ENCODE results near the gene MAN1C1. TPM values are rescaled to one million over a fixed set of nuclear protein-coding genes. Genes with fewer than 3 reads are reported as not detected.

MAN1C1 gene
- total and polyA plus RNA-seq, 4 donors, result 4.6 to 14.7 (median 13.1) TPM

- Histone ChIP-seq H3K27me3 (ENCODE audit: control insufficient read depth in 3 of 3, insufficient read depth in 3 of 3, low read length in 2 of 3) (no peaks in the 10 kb centered on the region), H3K36me3 (ENCODE audit: control insufficient read depth in 4 of 4, insufficient read depth in 4 of 4, low read length in 4 of 4) (no peaks in the 10 kb centered on the region), H3K27ac (ENCODE audit: low read depth in 1 of 2, low read length in 1 of 2) (no peak overlapping the region), H3K4me1 (ENCODE audit: control insufficient read depth in 5 of 5, insufficient read depth in 5 of 5, low read length in 5 of 5) (peaks cover 0 to 5% (median 0%) of the 10 kb centered on the region in 5 donors), H3K9me3 (ENCODE audit: control insufficient read depth in 4 of 4, insufficient read depth in 3 of 4, low read length in 3 of 4) (peaks cover 0 to 2% (median 0%) of the 10 kb centered on the region in 4 donors), H3K4me3 (no peak overlapping the region), H3K9ac (ENCODE audit: insufficient read depth in 1 of 2, low read length in 2 of 2) (no peak overlapping the region)
- TF ChIP-seq CTCF (IDR thresholded peaks at IDR 0.05; ENCODE audit: control extremely low read depth, extremely low read depth), result no peak
- ATAC-seq (ENCODE audit: insufficient read depth, low FRiP score) (no peak), DNase-seq (no peak)
- 70 to 97% methylated on average over 2 of the region's 2 CpGs for WGBS, 2 donors
Measured at GRCh38 chr1:25626018-25626417, 9.4 kb downstream of the MAN1C1 start.

GRCh38 chr1:25628741-25629421, 12.3 kb downstream of the MAN1C1 start:
- H3K4me3 ChIP-seq, result no peak overlapping the region
- 97% methylated on average over 5 of the region's 5 CpGs for WGBS, 2 donors
- H3K9me3 ChIP-seq (ENCODE audit: control insufficient read depth in 4 of 4, insufficient read depth in 3 of 4, low read length in 3 of 4), result peaks cover 0 to 2% (median 0%) of the 10 kb centered on the region in 4 donors
- ATAC-seq (ENCODE audit: insufficient read depth, low FRiP score) (no peak), DNase-seq (no peak)
- no peaks in the 10 kb centered on the region for H3K27me3 ChIP-seq (ENCODE audit: control insufficient read depth in 3 of 3, insufficient read depth in 3 of 3, low read length in 2 of 3)
- TF ChIP-seq CTCF (IDR thresholded peaks at IDR 0.05; ENCODE audit: control extremely low read depth, extremely low read depth), result no peak
- no peak overlapping the region for H3K9ac ChIP-seq (ENCODE audit: insufficient read depth in 1 of 2, low read length in 2 of 2)
- peaks cover 0 to 6% (median 0%) of the 10 kb centered on the region in 5 donors for H3K4me1 ChIP-seq (ENCODE audit: control insufficient read depth in 5 of 5, insufficient read depth in 5 of 5, low read length in 5 of 5)
- no peaks in the 10 kb centered on the region for H3K36me3 ChIP-seq (ENCODE audit: control insufficient read depth in 4 of 4, insufficient read depth in 4 of 4, low read length in 4 of 4)
- no peak overlapping the region for H3K27ac ChIP-seq (ENCODE audit: low read depth in 1 of 2, low read length in 1 of 2)

GRCh38 chr1:25629836-25630235, 13.2 kb downstream of the MAN1C1 start:
- no peak for TF ChIP-seq CTCF (IDR thresholded peaks at IDR 0.05; ENCODE audit: control extremely low read depth, extremely low read depth)
- Histone ChIP-seq H3K27me3 (ENCODE audit: control insufficient read depth in 3 of 3, insufficient read depth in 3 of 3, low read length in 2 of 3) (no peaks in the 10 kb centered on the region), H3K4me3 (no peak overlapping the region), H3K27ac (ENCODE audit: low read depth in 1 of 2, low read length in 1 of 2) (no peak overlapping the region), H3K9me3 (ENCODE audit: control insufficient read depth in 4 of 4, insufficient read depth in 3 of 4, low read length in 3 of 4) (peaks cover 0 to 2% (median 0%) of the 10 kb centered on the region in 4 donors), H3K36me3 (ENCODE audit: control insufficient read depth in 4 of 4, insufficient read depth in 4 of 4, low read length in 4 of 4) (no peaks in the 10 kb centered on the region), H3K4me1 (ENCODE audit: control insufficient read depth in 5 of 5, insufficient read depth in 5 of 5, low read length in 5 of 5) (peaks cover 0 to 6% (median 0%) of the 10 kb centered on the region in 5 donors), H3K9ac (ENCODE audit: insufficient read depth in 1 of 2, low read length in 2 of 2) (no peak overlapping the region)
- DNase-seq, result no peak
- WGBS, 2 donors, result 87 to 88% methylated on average over 4 of the region's 4 CpGs
- no peak for ATAC-seq (ENCODE audit: insufficient read depth, low FRiP score)
